ENCODE results near the gene KHK. TPM values are rescaled to one million over a fixed set of nuclear protein-coding genes. Genes with fewer than 3 reads are reported as not detected.
A peak's percentile ranks its signal among the peaks of the same experiment; 100 is the strongest.

The KHK gene
- total and polyA plus RNA-seq, 9 of the 15 experiments (the other 6 are each of a cell fraction or from before 2014, with no cell fraction given), result 1.5 to 10.7 (median 5.2) TPM

GRCh38 chr2:27126252-27126710 is 39.7 kb downstream of the KHK start:
- H3K27me3 ChIP-seq (ENCODE audit: control insufficient read depth in 2 of 2, insufficient read depth in 2 of 2, low read length in 2 of 2), result peaks cover 2 to 7% of the 10 kb centered on the region in 2 experiments; a peak in 3 of 5 replicates
- H4K20me1 ChIP-seq (replicated peaks; ENCODE audit: control insufficient read depth, insufficient read depth, low read length), result no peaks in the 10 kb centered on the region; the same call in 1 of the 2 replicates
- H3K9me3 ChIP-seq (replicated peaks; ENCODE audit: control insufficient read depth, insufficient read depth, low read depth, low read length), result no peaks in the 10 kb centered on the region
- TF ChIP-seq PKNOX1 (IDR thresholded peaks at IDR 0.05) (peak; percentile 60; the same call in 1 of the 2 replicates), MCM7 (IDR thresholded peaks at IDR 0.05) (no peak), NCOR1 (IDR thresholded peaks at IDR 0.05) (no peak), TCF15 (CRISPR knock-in tag; IDR thresholded peaks at IDR 0.05) (no peak), ZNF224 (CRISPR knock-in tag; IDR thresholded peaks at IDR 0.05) (no peak), CEBPZ (IDR thresholded peaks at IDR 0.05; ENCODE audit: borderline replicate concordance, low read depth, low read length) (no peak), MEIS2 (IDR thresholded peaks at IDR 0.05; ENCODE audit: partially characterized antibody) (peak; percentile 29), PBX2 (CRISPR knock-in tag; IDR thresholded peaks at IDR 0.05; ENCODE audit: low read depth) (no peak), PBX2 (tag; conservative IDR thresholded peaks at IDR 0.05; ENCODE audit: low read depth) (peak; percentile 24; the same call in 1 of the 2 replicates), KDM5B (IDR thresholded peaks at IDR 0.05; ENCODE audit: insufficient replicate concordance, low read depth, low read length) (peak; percentile 26), U2AF2 (optimal IDR thresholded peaks at IDR 0.05; ENCODE audit: low read depth, low read length) (no peak), L3MBTL2 (IDR thresholded peaks at IDR 0.05) (0 out of 2 replicates have a peak, but pooled peaks have one; percentile 22), ZFP30 (CRISPR knock-in tag; IDR thresholded peaks at IDR 0.05; ENCODE audit: borderline replicate concordance) (no peak)
- no peaks in the 10 kb centered on the region for H3K79me2 ChIP-seq (ENCODE audit: control insufficient read depth, insufficient read depth, low read length)
- 21% methylated on average over 5 of the region's 5 CpGs for WGBS (ENCODE audit: insufficient coverage, low coverage, missing lambda C conversion rate)
- no peak overlapping the region for H3K27ac ChIP-seq (ENCODE audit: extremely low read depth, low read depth, low read length)
- no peak overlapping the region for H3K4me2 ChIP-seq (ENCODE audit: insufficient read depth, low read length)
- H3K9me1 ChIP-seq (ENCODE audit: control insufficient read depth, insufficient read depth, low read length), result peaks cover 2% of the 10 kb centered on the region
- ChIA-PET CTCF (ENCODE audit: low intra/inter-chr PET ratio) (no interaction called here), POLR2A (interaction anchor here (0.7 to 4.1 kb wide), 3 partner anchors 14 to 151 kb away, joined by 3 to 17 read pairs (median 4); no protein-coding TSS in a partner anchor)
- ATAC-seq, result no peak
- peaks cover 10 to 16% of the 10 kb centered on the region in 2 experiments; a peak in 4 of 5 replicates for H3K4me1 ChIP-seq (replicated peaks in 1 of 2; ENCODE audit: control insufficient read depth in 2 of 2, insufficient read depth in 2 of 2, low read length in 2 of 2)
- in situ Hi-C loops (cut with MboI) (no loop called here), intact Hi-C loops (cut with micrococcal nuclease) (no loop called here)
- H3K9ac ChIP-seq (ENCODE audit: insufficient read depth in 1 of 2, low read depth in 2 of 2, low read length in 2 of 2), result no peak overlapping the region; a peak in 1 of 4 replicates
- DNase-seq (ENCODE audit: extremely low read depth in 1 of 4, low spot score in 3 of 4), result no peak
- H3K4me3 ChIP-seq, result no peak overlapping the region
- H2AFZ ChIP-seq (ENCODE audit: low read depth, low read length), result no peak overlapping the region
- no TSS peak for BruUV-seq (replicated peaks)
- H3K36me3 ChIP-seq (ENCODE audit: control insufficient read depth, insufficient read depth, low read length), result peaks cover 20% of the 10 kb centered on the region; the same call in 2 of the 3 replicates
- no peak for FAIRE-seq
